Measurements from ENCODE around the gene TRIO.

Gene TRIO

DNA sequence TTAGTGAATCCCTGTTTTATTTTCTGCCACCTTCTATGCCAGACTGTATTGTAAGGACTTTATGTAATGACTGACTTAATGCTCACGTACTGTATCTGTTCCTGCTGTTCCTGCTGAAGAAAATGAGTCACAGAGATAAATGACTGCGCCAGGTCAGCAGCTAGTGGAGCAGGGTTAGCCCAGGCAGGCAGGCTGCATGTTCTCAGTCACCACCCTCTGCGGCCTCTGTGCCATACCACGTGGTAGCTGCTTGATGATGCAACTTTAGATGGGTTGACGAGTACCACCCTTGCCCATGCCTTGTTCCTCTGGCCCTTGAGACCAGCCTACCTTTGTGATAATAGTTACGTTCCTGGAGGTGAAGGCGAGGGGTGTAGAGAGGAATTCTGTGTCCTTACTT, 161.9 kb downstream of the TRIO start:
- no peak for DNase-seq

GRCh38 chr5:14306329-14306815, 163.2 kb downstream of the TRIO start:
- DNase-seq = no peak

DNA sequence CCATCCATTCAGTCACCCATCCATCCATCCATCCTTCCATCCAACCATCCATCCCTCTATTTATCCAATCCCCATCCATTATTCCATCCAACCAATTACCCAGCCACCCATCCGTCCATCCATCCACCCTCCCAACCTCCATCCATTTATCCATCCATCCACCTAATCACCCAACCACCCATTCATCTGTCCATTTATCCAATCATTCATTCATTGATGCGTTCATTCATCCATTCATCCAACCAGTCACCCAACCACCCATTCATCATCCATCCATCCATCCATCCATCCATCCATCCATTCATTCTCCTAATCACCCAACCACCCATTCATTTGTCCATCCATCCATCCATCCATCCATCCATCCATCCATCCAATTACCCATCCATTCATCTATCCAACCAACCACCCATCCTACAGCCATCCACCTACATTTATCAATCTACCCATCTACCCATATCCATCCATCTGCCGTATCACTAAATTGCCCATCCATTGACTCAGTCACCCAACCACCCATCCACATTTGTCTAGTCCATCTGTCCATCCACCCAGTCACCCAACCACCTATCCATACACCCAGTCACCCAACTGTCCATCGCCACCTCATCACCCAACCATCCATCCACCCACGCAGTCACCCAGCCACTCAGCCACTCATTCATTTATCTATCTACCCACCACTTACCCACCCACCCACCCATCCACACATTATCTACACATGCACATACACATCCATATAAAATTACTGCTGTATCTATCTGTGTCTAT, 165.4 kb downstream of the TRIO start:
- no peak for DNase-seq

GRCh38 chr5:14309199-14309598, 166.1 kb downstream of the TRIO start:
- no peak for DNase-seq

DNA sequence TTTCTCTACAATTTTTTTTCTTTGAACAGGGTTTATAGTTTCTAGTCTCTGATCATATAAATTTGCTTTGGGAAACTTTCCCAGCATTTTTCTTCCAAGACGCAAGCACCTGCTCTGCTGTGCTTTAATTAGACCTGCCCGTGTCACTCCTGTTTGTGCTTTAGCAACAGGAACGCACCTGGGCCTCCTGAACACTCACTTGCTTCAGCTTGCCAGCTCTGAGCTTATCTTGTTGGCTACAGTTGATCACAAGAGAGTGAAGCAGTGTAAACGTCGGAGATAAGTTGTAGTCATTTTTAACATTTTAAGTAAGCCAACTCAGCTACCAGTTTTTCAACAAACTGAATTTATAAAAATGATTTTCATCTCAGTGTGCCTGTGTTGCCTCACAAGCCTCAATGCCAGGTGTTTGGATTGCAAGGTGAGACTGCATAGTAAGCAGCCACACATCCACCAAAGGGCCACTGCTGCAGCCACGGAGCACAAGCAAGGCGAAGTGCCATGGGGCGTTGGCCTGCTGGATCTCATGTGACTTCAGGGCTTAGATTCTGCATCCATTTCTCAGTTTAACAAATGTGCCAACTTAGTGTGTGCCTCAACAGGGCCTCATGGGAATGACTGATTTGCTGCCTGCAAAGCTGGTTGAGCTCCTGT, 166.9 kb downstream of the TRIO start:
- DNase-seq = no peak

DNA sequence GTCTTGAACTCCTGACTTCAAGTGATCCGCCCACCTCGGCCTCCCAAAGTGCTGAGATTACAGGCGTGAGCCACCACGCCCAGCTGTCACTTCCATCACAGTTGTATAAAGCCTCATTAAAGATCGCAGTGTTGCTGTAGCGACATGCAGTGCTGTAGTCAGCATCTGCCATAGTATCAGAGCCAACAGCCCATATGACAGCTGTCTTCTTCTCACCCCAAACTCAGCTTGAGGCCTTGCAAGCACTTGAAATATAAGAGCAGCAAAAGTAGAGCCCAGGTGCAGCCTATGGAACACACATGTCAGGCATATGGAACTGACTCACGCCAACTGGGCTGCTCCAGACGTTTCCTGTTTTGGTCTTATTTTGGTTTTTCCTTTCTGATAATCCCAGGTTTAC, 167.8 kb downstream of the TRIO start:
- no peak for DNase-seq

DNA sequence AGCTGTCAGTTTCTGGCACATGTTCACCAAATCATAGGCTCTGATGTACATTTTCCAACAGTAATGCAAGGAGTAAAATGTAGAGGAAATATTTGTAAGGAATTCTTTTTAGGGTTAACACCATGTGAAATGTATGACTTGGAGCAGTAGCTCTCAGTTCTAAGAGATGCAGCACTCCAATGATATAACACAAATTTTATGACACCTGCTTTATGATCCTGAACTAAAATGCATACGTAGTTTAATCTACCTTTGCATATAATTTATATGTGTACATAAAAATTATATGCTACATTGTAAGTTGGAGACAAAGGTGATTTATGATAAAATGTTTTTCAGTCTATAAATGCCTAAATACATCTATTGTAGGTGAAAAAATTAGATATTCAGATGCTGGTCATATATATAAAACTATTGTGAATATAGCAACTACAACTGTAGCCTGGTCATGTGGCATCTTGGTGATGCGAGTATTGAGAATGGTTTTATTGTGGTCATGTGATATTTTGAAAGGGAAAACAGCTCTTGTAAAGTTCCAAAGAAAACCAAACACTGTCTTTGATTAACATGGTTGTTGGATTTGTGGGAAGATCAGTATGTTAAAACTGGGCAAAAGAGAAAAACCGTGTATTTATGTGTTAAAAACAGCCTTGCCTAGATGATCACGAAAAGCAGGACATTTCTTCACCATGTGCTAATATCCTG, 171.0 kb downstream of the TRIO start:
- DNase-seq = no peak

DNA sequence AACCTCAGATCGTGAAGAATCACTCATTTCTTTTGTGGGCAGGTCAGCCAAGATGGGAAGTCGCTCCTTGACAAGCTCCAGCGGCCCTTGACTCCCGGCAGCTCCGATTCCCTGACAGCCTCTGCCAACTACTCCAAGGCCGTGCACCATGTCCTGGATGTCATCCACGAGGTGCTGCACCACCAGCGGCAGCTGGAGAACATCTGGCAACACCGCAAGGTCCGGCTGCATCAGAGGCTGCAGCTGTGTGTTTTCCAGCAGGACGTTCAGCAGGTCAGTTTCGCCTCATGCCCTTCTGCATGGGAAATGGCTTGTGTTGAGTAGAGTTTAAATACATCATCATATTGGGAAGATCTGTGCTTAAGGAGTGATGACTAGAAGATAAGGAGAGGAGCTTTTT, 173.3 kb downstream of the TRIO start:
- DNase-seq = no peak

GRCh38 chr5:14319102-14319501, 176.0 kb downstream of the TRIO start:
- no peak for DNase-seq

GRCh38 chr5:14321936-14322335, 178.8 kb downstream of the TRIO start:
- DNase-seq = no peak

DNA sequence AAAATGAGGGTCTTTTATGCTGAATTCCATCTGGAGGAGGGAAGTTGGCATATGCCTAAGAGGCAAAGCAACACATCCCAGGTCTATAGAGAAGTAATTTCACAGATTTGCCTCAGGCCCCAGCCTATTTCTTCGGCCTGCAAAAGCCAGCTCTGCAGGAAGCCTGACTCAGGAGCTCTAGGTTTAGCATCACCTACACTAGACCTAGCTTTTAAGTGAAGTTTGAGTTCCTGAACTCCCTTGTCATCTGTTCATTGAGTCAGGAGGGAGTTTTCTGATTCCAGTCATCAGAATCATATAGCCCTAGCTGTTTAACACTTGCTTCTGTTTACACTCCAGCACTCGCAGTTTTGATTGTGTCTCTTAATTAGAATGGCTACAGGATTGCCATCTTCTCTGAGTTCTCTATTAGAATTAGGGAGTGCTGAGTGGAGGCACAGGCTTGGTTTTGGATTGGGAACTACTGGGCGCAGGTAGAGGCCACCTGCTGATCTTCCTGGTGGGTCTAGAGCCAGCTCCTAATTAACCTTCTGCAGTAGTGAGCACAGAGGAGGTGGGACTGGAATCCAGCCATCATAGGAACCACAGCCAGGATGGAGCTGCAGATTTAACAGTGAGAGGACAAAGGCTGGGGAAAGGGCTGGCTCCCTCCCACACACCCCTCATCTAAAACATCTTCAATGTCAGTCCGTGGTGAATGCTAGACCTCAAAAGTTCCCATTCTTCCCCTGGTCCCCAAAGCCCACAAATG, 179.5 kb downstream of the TRIO start:
- DNase-seq = no peak

DNA sequence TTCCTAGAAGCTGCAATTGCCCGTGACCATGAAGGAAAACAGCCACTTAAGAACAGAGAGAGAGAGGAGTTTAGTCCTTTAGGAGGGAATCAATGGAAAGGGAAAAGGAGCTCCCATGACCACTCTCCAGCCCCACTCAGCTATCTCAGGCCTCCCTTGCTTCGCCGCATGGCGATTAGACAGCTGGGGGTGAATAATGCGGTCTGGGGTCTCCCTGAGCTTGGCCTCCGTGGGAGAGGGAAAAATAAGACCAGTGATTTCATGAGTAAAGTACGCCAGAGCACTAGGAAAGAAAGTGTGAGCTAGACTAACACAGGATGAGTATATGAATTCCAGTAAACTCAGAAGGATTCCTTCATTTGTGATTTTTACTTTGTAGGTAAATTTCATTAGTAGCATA, 180.3 kb downstream of the TRIO start:
- DNase-seq = no peak

DNA sequence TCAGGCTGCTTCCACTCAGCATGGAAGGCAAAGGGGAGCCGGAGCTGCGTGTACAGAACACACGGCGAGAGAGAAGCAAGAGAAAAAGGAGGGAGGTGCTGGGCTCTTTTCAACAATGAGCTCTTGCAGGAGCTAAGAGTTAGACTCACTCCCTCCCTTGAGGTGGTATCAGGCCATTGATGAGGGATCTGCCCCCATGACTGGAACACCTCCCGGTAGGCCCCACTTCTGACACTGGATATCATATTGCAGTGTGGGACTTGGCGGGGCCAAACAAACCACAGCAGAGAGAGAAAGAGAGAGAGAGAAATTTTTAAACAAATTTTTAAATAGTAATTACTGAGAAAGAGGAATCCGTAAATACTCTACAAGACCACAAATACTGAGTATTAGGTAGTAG, 182.2 kb downstream of the TRIO start:
- no peak for DNase-seq

GRCh38 chr5:14326035-14326903, 183.1 kb downstream of the TRIO start:
- peak; percentile 70 for DNase-seq

- no peak for DNase-seq
Observed at GRCh38 chr5:14327624-14328023, 184.5 kb downstream of the TRIO start.

DNA sequence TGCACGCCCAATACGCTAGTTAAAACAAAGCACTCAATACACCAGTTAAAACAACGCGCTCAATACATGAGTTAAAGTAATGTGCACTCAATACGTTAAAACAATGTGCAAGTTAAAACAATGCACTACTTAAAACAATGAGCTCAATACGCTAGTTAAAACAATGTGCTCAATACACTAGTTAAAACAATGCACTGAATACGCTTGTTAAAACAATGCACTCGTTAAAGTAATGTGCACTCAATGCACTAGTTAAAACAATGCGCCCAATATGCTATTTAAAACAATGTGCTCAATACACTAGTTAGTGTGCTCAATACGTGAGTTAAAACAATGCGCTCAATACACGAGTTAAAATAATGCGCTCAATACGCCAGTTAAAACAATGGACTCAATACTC, 185.0 kb downstream of the TRIO start:
- no peak for DNase-seq

GRCh38 chr5:14330291-14330690, 187.1 kb downstream of the TRIO start:
- no peak for DNase-seq

DNA sequence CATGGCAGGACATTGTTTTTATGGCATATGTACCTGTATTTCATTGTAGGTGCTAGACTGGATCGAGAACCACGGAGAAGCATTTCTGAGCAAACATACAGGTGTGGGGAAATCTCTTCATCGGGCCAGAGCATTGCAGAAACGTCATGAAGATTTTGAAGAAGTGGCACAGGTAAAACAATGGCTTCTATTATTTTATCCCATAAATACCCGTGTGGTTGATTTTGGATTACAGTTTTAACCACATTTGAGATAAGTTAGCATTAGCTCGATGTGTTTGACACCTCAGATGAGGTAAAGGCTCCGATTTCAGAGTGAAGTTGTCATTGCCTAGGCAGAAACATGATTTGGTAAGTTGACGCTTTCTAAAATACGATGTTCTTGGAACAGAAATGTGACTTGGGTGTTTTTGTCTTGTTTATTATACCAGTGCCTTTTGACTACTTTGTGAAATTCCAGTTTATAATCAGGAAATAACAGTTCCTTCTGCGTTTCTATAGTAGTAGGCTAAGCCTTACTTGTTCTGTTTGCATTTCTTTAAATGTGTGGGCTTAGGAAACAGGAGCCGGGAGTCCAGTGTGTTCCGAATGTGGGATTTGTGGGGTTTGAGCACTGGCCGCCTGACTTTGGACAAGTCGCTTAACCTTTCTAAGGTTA, 187.7 kb downstream of the TRIO start:
- no peak for DNase-seq

DNA sequence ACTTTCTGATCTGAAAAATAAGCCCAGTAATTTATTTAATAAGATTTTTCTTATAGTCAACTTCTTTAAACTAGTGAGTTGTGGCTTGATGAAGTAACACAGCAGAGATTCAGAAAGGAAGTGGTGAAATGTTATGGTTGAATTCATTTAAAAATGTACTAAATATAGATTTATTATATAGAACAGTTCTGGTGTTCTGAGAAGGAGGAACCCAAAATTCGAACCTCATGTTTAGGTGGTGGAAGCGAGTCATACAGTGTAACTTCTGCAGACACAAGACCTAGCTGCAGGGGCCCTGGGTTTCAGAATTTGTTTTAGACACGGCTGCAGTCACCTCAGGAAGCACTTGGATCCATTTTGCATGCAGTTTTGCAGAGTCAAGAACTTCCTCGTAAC, 188.2 kb downstream of the TRIO start:
- DNase-seq = no peak

DNA sequence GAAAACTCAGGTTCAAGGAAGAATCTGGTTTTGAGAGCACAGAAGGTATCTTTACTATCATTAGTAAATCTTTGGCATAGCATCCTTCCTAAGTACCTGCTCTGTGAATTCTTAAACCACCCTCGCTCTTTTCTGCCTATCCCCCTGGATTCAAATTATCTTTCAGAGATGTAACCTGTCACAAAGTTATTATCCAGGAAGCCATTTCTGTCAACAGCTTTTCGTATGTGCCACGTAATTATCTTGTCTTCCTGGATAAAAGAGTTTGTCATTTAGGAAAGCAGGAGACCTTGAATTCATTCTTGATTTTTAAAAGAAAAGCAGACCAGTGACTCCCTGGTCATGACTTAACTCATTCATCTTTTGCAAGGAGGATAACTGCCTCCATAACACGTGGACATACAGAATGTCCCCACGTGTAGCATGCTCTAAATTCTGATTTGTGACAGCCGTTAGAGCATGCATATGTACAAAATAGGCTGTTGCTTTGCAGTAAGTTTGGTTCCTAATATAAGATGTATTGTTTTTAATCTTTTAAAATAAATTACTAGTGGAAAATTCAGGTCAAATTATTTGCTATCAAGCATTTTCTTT, 189.0 kb downstream of the TRIO start:
- no peak for DNase-seq

GRCh38 chr5:14332746-14333145, 189.6 kb downstream of the TRIO start:
- DNase-seq = no peak

All from NCI-H748 treated with DMSO at 0.1 percent for 48 hours (cell line).